ENCODE data around the gene DGKZ.

The DGKZ gene

DNA sequence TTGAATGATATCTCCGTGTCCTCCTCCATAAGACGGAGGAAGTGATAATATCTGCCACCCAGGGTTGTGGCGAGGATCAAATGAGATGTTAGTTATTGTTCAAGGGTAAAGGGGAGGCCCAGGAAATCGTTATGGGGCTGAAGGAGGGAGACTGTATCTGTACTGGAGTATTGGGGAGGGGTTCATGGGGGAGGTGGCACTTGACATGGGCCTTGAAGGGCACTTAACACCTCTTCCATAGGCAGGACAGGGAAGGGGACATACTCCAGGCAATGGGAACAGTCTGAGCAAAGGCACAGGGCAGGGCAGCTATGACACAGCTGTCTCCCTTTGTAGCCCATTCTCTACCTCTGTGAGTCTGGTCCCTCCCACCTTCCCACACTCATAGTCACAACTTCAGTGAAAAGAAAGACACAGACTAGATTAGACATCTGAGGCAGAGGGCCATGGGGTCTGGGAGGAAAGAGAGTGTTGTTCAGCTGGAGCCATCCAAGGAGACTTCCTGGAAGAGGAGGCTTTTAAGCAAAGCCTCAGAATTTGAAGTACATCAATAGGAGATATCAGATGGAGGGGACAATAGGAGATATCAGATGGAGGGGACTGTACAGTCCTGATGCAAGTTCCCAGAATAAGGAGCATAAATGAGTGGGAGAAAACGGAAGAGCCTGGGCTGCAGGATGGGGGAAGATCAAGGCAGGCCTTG is 15.8 kb upstream of the DGKZ start:
- Histone ChIP-seq H3K4me2 (ENCODE audit: low read length) (no peak overlapping the region), H3K9me3 (replicated peaks; ENCODE audit: low read length) (no peaks in the 10 kb centered on the region), H3K4me1 (ENCODE audit: control insufficient read depth, insufficient read depth, low read length) (peaks cover 12% of the 10 kb centered on the region), H3K4me3 (ENCODE audit: low read length) (no peak overlapping the region), H3K27me3 (ENCODE audit: control insufficient read depth, insufficient read depth, low read length) (peaks cover 57% of the 10 kb centered on the region), H3K36me3 (ENCODE audit: insufficient read depth, low read length) (no peaks in the 10 kb centered on the region), H3K9ac (ENCODE audit: low read depth, low read length) (no peak overlapping the region)

DNA sequence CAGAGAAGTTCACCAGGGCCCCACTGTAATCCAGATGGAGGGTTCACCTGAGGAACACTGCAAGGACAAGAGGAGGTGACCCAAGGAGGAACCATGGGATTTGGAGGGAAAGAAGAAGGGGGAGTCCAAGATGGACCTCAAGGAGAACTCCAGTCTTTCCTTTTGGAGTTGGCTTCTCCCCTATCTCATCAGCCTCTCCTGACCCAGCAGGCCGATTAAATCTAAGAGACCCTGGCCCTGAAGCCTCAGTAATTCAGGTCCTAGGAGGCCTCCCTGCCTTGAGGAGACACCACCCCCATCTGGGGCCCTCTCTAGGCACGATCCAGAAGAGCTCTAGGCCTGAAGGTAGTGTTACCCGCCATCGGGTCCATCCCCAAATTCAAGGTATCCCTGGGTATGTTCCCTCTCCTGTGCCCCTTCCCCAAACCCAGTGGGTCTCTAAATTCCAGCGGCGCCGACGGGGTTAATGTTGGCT is 15.1 kb upstream of the DGKZ start:
- peaks cover 12% of the 10 kb centered on the region for H3K4me1 ChIP-seq (ENCODE audit: control insufficient read depth, insufficient read depth, low read length)

DNA sequence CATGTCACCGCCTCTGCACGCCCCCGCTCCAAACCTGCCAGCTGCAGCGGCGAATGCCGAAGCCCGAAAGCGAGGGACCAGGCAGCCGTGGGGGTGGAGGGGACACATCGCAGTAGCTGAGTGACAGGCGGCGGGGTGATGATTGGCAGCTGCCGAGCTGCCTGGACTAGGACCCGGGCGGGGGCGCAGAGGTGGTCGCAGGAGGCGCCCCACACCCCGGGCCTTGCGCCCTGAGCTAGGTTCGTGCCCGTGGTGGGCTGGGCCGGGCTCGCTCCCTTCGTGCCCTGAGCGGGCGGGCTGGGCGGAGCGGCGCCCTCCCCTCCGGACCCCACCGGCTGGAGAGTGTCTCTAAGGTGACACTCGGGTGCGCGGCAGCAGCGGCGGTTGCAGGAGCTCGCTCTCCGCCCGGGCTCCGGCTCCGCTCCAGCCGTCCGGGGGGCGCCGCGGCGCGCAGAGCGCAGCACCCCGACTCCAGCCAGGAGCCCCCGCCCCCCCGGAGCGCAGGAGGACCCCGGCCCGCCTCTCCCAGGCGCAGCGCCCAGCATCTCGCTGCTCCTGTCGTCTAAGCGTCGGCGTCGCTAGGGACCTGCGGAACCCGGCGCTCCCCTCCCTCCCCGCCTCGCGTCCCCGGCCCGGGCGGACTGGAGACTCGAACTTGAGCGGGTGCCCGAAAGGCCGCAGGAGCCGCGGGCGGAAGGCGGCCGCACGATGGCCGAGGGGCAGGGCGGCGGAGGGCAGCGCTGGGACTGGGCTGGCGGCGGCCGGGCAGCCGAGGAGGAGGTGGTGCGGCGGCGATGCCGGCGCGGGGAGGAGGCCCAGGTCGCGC is 14.5 kb upstream of the DGKZ start:
- Histone ChIP-seq H3K36me3 (ENCODE audit: insufficient read depth, low read length) (no peaks in the 10 kb centered on the region), H3K4me3 (ENCODE audit: low read length) (peak overlapping the region; percentile 59), H3K27me3 (ENCODE audit: control insufficient read depth, insufficient read depth, low read length) (peaks cover 53% of the 10 kb centered on the region), H3K4me2 (ENCODE audit: low read length) (peak overlapping the region; percentile 77), H3K9me3 (replicated peaks; ENCODE audit: low read length) (no peaks in the 10 kb centered on the region), H3K9ac (ENCODE audit: low read depth, low read length) (no peak overlapping the region), H3K4me1 (ENCODE audit: control insufficient read depth, insufficient read depth, low read length) (peaks cover 12% of the 10 kb centered on the region)

More for the DNA sequence above, 15.1 kb upstream of the DGKZ start:
- peaks cover 57% of the 10 kb centered on the region for H3K27me3 ChIP-seq (ENCODE audit: control insufficient read depth, insufficient read depth, low read length)
- H3K36me3 ChIP-seq (ENCODE audit: insufficient read depth, low read length): no peaks in the 10 kb centered on the region
- no peaks in the 10 kb centered on the region for H3K9me3 ChIP-seq (replicated peaks; ENCODE audit: low read length)
- peak overlapping the region; percentile 59 for H3K4me3 ChIP-seq (ENCODE audit: low read length)
- peak overlapping the region; percentile 77 for H3K4me2 ChIP-seq (ENCODE audit: low read length)
- H3K9ac ChIP-seq (ENCODE audit: low read depth, low read length): no peak overlapping the region

DNA sequence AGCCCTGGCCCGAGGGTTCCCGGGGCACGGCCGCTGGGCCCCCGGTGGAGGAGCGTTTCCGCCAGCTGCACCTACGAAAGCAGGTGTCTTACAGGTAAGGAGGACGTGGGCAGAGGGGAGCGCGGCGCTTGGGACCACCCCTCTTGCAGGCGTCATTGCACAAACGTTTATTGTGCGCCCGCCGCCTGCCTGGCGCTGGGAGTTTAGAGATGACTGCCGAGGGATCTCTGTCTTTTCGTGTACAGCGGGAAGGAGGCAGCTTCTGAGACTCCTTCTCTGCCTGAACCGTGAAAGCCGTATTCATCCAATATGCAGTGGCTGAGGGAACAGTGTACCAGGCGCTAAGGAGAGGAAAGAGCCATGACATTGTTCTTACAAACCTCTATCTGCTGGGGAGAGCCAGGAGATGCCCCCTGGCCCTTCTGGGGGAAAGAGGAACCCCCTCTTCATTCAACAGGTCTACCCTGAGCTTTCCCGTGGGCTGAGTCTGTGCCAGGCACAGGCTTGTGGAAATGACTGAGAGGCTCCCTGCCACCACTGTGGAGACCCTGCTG is 13.8 kb upstream of the DGKZ start:
- H3K4me3 ChIP-seq (ENCODE audit: low read length): peak overlapping the region; percentile 59
- peaks cover 12% of the 10 kb centered on the region for H3K4me1 ChIP-seq (ENCODE audit: control insufficient read depth, insufficient read depth, low read length)
- H3K4me2 ChIP-seq (ENCODE audit: low read length): peak overlapping the region; percentile 77
- no peak overlapping the region for H3K9ac ChIP-seq (ENCODE audit: low read depth, low read length)
- peaks cover 51% of the 10 kb centered on the region for H3K27me3 ChIP-seq (ENCODE audit: control insufficient read depth, insufficient read depth, low read length)
- no peaks in the 10 kb centered on the region for H3K36me3 ChIP-seq (ENCODE audit: insufficient read depth, low read length)
- H3K9me3 ChIP-seq (replicated peaks; ENCODE audit: low read length): no peaks in the 10 kb centered on the region

DNA sequence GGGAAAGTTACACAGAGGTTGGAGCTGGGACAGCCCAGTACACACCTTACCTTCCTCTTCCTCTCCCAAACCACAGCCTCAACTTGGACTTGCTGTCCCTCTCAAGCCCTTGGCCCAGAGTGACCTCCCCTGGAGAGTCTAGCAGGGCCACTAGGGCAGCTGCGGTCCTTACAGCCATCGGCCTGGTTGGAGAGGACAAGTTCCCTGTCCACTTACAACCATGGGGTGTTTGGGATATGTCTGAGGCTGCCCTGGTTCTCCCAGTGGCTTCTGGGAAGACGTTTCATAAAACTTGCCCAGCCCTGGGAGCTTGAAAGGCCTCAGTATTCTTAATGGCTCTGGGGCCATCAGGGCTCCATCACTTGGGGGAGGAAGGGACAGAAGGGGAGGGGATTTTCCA is 13.1 kb upstream of the DGKZ start:
- Histone ChIP-seq H3K36me3 (ENCODE audit: insufficient read depth, low read length) (no peaks in the 10 kb centered on the region), H3K4me2 (ENCODE audit: low read length) (no peak overlapping the region), H3K9me3 (replicated peaks; ENCODE audit: low read length) (no peaks in the 10 kb centered on the region), H3K27me3 (ENCODE audit: control insufficient read depth, insufficient read depth, low read length) (peaks cover 53% of the 10 kb centered on the region), H3K4me3 (ENCODE audit: low read length) (no peak overlapping the region), H3K9ac (ENCODE audit: low read depth, low read length) (no peak overlapping the region), H3K4me1 (ENCODE audit: control insufficient read depth, insufficient read depth, low read length) (peaks cover 18% of the 10 kb centered on the region)

DNA sequence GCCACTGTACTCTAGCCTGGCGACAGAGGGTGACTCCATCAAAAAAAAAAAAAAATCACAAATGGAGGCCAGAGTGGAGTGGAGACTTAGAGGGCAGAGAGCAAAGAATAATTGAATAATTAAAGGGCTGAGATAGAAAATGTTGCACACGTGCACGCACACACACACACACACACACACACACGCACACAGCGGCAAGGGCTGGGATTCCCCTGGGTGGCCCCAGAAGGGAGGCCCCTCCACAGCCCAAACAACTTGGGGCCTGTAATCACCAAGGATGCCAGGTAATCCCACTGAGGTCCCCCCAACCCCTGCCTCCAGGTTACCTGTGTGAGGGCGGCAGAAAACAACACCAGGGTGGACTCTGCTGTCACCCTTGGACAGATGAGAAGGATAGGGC is 12.0 kb upstream of the DGKZ start:
- peaks cover 54% of the 10 kb centered on the region for H3K27me3 ChIP-seq (ENCODE audit: control insufficient read depth, insufficient read depth, low read length)
- no peaks in the 10 kb centered on the region for H3K9me3 ChIP-seq (replicated peaks; ENCODE audit: low read length)
- no peak overlapping the region for H3K4me2 ChIP-seq (ENCODE audit: low read length)
- no peaks in the 10 kb centered on the region for H3K36me3 ChIP-seq (ENCODE audit: insufficient read depth, low read length)
- H3K9ac ChIP-seq (ENCODE audit: low read depth, low read length): no peak overlapping the region
- H3K4me1 ChIP-seq (ENCODE audit: control insufficient read depth, insufficient read depth, low read length): peaks cover 18% of the 10 kb centered on the region
- no peak overlapping the region for H3K4me3 ChIP-seq (ENCODE audit: low read length)

DNA sequence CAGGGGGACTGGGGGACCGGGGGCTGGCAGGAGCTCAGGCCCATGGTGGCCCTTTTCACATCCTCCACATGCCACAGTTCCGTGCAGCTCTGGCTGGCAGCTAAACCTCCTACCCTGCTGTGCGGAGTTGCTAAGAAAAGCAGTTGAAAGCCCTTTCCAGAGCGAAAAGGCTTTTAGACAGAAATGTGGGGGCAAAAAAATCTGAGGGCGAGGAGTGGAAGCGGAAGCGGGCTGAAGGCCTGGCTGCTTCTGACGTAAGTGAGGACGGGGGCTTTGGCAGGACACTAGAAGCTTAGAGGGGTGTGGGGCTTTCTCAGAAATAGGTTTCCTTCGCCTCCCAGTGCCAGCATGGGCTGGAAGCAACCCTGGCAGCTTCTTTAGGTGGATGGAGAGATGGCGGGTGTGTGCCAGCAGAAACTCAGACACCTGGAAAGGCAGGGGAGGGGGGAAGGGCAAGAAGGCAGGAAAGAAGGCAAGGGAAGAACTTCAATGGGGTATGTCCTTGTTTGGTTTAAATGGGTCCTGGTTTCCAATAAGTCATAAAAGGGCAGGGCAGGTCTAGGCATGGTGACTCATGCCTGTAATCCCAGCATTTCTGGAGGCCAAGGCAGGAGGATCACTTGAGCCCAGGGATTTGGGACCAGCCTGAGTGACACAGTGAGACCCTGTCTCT is 11.2 kb upstream of the DGKZ start:
- Histone ChIP-seq H3K9me3 (replicated peaks; ENCODE audit: low read length) (no peaks in the 10 kb centered on the region), H3K27me3 (ENCODE audit: control insufficient read depth, insufficient read depth, low read length) (peaks cover 53% of the 10 kb centered on the region)

DNA sequence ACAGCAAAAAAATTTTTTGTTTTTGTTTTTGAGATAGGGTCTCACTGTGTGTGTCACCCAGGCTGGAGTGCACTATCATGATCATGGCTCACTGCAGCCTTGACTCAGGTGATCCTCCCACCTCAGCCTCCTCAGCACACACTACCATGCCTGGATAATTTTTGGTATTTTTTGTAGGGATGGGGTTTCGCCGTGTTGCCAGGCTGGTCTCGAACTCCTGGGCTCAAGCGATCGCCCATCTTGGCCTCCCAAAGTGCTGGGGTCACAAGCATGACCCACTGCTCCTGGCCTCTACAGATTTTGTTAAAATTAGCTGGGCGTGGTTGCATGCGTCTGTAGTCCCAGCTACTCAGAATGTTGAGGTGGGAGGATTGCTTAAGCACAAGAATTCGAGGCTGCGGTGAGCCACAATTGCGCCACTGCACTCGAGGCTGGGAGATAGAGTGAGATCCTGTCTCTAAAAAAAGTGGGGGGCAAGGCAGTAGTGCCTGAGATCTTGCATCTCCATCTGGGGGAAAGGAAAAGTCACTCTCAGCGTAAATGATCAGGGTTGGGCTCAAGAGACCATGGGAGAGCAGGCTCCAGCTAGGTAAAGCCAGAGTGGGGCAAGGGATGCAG is 10.6 kb upstream of the DGKZ start:
- Histone ChIP-seq H3K4me3 (ENCODE audit: low read length) (no peak overlapping the region), H3K4me1 (ENCODE audit: control insufficient read depth, insufficient read depth, low read length) (peaks cover 18% of the 10 kb centered on the region), H3K27me3 (ENCODE audit: control insufficient read depth, insufficient read depth, low read length) (peaks cover 53% of the 10 kb centered on the region), H3K36me3 (ENCODE audit: insufficient read depth, low read length) (no peaks in the 10 kb centered on the region), H3K4me2 (ENCODE audit: low read length) (no peak overlapping the region), H3K9me3 (replicated peaks; ENCODE audit: low read length) (no peaks in the 10 kb centered on the region), H3K9ac (ENCODE audit: low read depth, low read length) (no peak overlapping the region)

More for the DNA sequence above, 11.2 kb upstream of the DGKZ start:
- Histone ChIP-seq H3K9ac (ENCODE audit: low read depth, low read length) (no peak overlapping the region), H3K36me3 (ENCODE audit: insufficient read depth, low read length) (no peaks in the 10 kb centered on the region), H3K4me1 (ENCODE audit: control insufficient read depth, insufficient read depth, low read length) (peaks cover 18% of the 10 kb centered on the region), H3K4me2 (ENCODE audit: low read length) (no peak overlapping the region), H3K4me3 (ENCODE audit: low read length) (no peak overlapping the region)

DNA sequence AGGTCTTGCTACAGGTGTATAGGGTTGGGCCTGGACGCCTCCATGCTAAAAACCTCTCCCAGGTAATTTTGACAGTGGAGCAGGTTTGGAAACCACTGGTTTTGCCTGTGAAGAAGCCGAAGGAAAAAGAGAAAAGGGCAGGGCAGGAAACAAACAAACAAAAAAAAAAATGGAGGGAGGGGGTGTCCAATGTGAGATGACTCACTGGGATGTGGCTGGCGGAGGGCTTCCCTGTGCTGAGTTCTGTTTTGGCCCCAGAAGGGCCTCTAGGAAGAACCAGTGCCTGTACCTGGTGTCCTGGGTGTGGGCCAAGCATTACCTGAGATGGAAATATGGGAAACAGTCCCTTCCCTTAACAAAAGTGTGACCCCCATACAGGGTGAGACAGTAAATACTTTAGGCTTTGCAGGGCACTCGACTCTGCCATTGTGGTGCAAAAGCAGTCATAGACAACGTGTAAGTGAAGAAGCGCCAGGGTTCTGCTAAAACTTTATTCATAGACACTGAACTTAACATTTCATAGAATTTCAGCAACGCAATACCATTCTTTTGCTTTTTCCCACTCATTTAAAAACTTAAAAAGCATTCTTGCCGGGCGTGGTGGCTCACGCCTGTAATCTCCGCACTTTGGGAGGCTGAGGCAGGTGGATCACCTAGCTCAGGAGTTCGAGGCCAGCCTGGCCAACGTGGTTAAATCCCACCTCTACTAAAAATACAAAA is 9.5 kb upstream of the DGKZ start:
- H3K36me3 ChIP-seq (ENCODE audit: insufficient read depth, low read length): no peaks in the 10 kb centered on the region
- H3K27me3 ChIP-seq (ENCODE audit: control insufficient read depth, insufficient read depth, low read length): peaks cover 48% of the 10 kb centered on the region
- H3K4me1 ChIP-seq (ENCODE audit: control insufficient read depth, insufficient read depth, low read length): peaks cover 12% of the 10 kb centered on the region
- no peak overlapping the region for H3K4me3 ChIP-seq (ENCODE audit: low read length)
- H3K4me2 ChIP-seq (ENCODE audit: low read length): no peak overlapping the region
- H3K9ac ChIP-seq (ENCODE audit: low read depth, low read length): no peak overlapping the region
- H3K9me3 ChIP-seq (replicated peaks; ENCODE audit: low read length): no peaks in the 10 kb centered on the region

DNA sequence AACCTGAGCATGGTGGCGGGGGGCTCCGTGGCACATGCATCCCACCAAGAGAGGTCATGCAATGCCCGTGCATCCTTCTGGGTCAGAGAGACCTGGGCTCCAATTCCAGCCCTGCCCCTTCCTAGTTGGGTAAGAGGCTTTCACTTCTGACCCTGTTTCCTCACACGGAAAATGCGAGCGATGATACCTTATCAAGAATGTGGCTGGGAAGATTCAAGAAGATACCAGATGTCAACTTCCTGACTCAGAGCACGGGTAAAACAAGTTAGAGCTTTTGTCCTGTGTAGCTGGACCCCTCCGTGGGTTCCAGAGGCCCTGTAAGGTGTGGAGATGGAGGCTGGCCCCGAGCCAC is 8.7 kb upstream of the DGKZ start:
- Histone ChIP-seq H3K36me3 (ENCODE audit: insufficient read depth, low read length) (no peaks in the 10 kb centered on the region), H3K4me2 (ENCODE audit: low read length) (no peak overlapping the region), H3K9me3 (replicated peaks; ENCODE audit: low read length) (no peaks in the 10 kb centered on the region), H3K4me1 (ENCODE audit: control insufficient read depth, insufficient read depth, low read length) (peaks cover 6% of the 10 kb centered on the region), H3K9ac (ENCODE audit: low read depth, low read length) (no peak overlapping the region), H3K27me3 (ENCODE audit: control insufficient read depth, insufficient read depth, low read length) (peaks cover 48% of the 10 kb centered on the region), H3K4me3 (ENCODE audit: low read length) (no peak overlapping the region)

All from skeletal muscle satellite cell (primary cell).